EH (cell line): ENCODE results near the gene AKT3.
A peak's percentile ranks its signal among the peaks of the same experiment; 100 is the strongest.
"Not testable (repeated sequence)": the region's sequence is repeated elsewhere in the genome, so short reads cannot be mapped to it uniquely, and the experiment has no call there.

Source experiments
- DNase-seq: peaks from one replicate; pipeline ENCODE4 v3.0.0-alpha.2; 2015; ENCODE audit warnings: low read depth

AKT3 gene

GRCh38 chr1:243841507-243841906, 8.5 kb downstream of the AKT3 start:
- DNase-seq, result peak; percentile 68

GRCh38 chr1:243837907-243838535, 12.0 kb downstream of the AKT3 start:
- no peak for DNase-seq

- no peak for DNase-seq
Observed at GRCh38 chr1:243834130-243834529, 15.9 kb downstream of the AKT3 start.

GRCh38 chr1:243831463-243831862, 18.6 kb downstream of the AKT3 start:
- DNase-seq, result no peak

- no peak for DNase-seq
Observed at GRCh38 chr1:243827206-243827605, 22.8 kb downstream of the AKT3 start.

- DNase-seq, result not testable (repeated sequence)
Observed at GRCh38 chr1:243824907-243825306, 25.1 kb downstream of the AKT3 start.

- no peak for DNase-seq
Observed at GRCh38 chr1:243821177-243821680, 28.8 kb downstream of the AKT3 start.

- DNase-seq, result no peak
Observed at GRCh38 chr1:243819438-243819839, 30.6 kb downstream of the AKT3 start.

GRCh38 chr1:243818978-243819377, 31.1 kb downstream of the AKT3 start:
- DNase-seq, result no peak

- DNase-seq, result no peak
Observed at GRCh38 chr1:243814718-243815117, 35.3 kb downstream of the AKT3 start.

GRCh38 chr1:243807346-243807745, 42.7 kb downstream of the AKT3 start:
- not testable (repeated sequence) for DNase-seq

- no peak for DNase-seq
Observed at GRCh38 chr1:243806310-243806709, 43.7 kb downstream of the AKT3 start.

GRCh38 chr1:243802736-243803135, 47.3 kb downstream of the AKT3 start:
- DNase-seq, result no peak

- DNase-seq, result no peak
Observed at GRCh38 chr1:243801378-243801777, 48.7 kb downstream of the AKT3 start.

GRCh38 chr1:243799908-243800307, 50.1 kb downstream of the AKT3 start:
- DNase-seq, result peak; percentile 14

GRCh38 chr1:243798726-243799125, 51.3 kb downstream of the AKT3 start:
- DNase-seq, result peak; percentile 96

- no peak for DNase-seq
Observed at GRCh38 chr1:243796016-243796415, 54.0 kb downstream of the AKT3 start.

GRCh38 chr1:243793298-243793697, 56.7 kb downstream of the AKT3 start:
- DNase-seq, result no peak

GRCh38 chr1:243792891-243793290, 57.2 kb downstream of the AKT3 start:
- DNase-seq, result no peak

GRCh38 chr1:243792401-243792800, 57.6 kb downstream of the AKT3 start:
- DNase-seq, result no peak

- no peak for DNase-seq
Observed at GRCh38 chr1:243791586-243792267, 58.3 kb downstream of the AKT3 start.

- no peak for DNase-seq
Observed at GRCh38 chr1:243790404-243790803, 59.6 kb downstream of the AKT3 start.

GRCh38 chr1:243786531-243786930, 63.5 kb downstream of the AKT3 start:
- DNase-seq, result peak; percentile 81

GRCh38 chr1:243784506-243784905, 65.5 kb downstream of the AKT3 start:
- DNase-seq, result no peak
